ENCODE data around the gene E2F4. TPM values are rescaled to one million over a fixed set of nuclear protein-coding genes. Genes with fewer than 3 reads are reported as not detected.

Gene E2F4
- total RNA-seq, 1 experiment from 2014 or later, result 74.5 TPM

DNA sequence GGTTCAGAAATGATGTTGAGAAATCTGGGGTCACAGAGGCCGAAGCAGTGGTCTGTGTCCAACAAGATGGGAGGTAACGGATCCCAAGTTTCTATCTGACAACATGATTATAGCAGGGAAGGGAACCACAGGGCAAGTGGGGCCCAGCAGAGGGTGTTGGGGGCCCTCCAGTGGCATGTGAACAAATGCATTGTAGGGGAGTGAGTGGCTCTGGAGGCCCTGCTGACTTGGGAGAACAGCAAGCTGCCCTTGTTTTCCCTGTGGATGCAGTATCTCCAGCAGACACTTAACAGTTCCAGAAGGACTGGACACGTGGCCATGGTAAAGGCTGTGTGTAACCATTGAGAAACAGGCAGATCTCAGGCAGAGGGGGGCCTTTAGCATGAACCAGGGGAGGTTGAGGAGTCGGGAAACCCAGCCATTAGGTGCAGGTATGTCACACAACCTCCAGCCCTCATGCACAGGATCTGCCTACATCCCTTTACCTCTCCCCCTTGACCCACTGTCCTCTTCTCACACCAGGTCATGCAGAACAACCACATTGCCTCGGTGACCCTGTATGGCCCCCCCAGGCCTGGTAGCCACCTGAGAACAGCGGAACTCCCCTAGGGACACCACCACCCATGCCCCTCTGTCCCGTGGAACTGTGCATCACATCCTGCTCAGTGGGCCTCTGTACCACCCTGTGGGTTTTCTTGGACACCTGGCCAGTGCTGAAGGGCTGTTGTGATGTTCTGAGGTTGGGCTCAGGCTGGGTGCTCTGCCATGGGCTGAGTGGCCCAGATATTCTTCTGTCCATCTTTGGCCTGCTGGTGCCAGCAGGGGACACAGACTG lies 45.2 kb upstream of the E2F4 start:
- peaks cover 5% of the 10 kb centered on the region for H3K4me1 ChIP-seq (ENCODE audit: control insufficient read depth, insufficient read depth, low read length)
- in situ Hi-C loops (cut with HindIII; ENCODE audit: low pct_unique_long_range_greater_than_20kb, low sequenced_read_pairs) (no loop called here), intact Hi-C loops (cut with micrococcal nuclease; ENCODE audit: unreplicated experiment) (no loop called here)
- no peaks in the 10 kb centered on the region for H3K9me3 ChIP-seq (ENCODE audit: control insufficient read depth, insufficient read depth, low read depth, low read length)
- TF ChIP-seq TCF7L2 (IDR thresholded peaks at IDR 0.05; ENCODE audit: low read depth, low read length), result no peak
- TF ChIP-seq, protein P1, sequence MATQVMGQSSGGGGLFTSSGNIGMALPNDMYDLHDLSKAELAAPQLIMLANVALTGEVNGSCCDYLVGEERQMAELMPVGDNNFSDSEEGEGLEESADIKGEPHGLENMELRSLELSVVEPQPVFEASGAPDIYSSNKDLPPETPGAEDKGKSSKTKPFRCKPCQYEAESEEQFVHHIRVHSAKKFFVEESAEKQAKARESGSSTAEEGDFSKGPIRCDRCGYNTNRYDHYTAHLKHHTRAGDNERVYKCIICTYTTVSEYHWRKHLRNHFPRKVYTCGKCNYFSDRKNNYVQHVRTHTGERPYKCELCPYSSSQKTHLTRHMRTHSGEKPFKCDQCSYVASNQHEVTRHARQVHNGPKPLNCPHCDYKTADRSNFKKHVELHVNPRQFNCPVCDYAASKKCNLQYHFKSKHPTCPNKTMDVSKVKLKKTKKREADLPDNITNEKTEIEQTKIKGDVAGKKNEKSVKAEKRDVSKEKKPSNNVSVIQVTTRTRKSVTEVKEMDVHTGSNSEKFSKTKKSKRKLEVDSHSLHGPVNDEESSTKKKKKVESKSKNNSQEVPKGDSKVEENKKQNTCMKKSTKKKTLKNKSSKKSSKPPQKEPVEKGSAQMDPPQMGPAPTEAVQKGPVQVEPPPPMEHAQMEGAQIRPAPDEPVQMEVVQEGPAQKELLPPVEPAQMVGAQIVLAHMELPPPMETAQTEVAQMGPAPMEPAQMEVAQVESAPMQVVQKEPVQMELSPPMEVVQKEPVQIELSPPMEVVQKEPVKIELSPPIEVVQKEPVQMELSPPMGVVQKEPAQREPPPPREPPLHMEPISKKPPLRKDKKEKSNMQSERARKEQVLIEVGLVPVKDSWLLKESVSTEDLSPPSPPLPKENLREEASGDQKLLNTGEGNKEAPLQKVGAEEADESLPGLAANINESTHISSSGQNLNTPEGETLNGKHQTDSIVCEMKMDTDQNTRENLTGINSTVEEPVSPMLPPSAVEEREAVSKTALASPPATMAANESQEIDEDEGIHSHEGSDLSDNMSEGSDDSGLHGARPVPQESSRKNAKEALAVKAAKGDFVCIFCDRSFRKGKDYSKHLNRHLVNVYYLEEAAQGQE (IDR thresholded peaks at IDR 0.05; ENCODE audit: insufficient read depth in 1 of 2, low read depth in 2 of 2, low read length in 1 of 2), result no peak
- TF ChIP-seq SIN3A (IDR thresholded peaks at IDR 0.05; ENCODE audit: borderline replicate concordance, insufficient read depth, low read depth, low read length), result no peak
- TF ChIP-seq POLR2AphosphoS5 (IDR thresholded peaks at IDR 0.05; ENCODE audit: low read depth, low read length), result no peak
- TF ChIP-seq, protein P2, sequence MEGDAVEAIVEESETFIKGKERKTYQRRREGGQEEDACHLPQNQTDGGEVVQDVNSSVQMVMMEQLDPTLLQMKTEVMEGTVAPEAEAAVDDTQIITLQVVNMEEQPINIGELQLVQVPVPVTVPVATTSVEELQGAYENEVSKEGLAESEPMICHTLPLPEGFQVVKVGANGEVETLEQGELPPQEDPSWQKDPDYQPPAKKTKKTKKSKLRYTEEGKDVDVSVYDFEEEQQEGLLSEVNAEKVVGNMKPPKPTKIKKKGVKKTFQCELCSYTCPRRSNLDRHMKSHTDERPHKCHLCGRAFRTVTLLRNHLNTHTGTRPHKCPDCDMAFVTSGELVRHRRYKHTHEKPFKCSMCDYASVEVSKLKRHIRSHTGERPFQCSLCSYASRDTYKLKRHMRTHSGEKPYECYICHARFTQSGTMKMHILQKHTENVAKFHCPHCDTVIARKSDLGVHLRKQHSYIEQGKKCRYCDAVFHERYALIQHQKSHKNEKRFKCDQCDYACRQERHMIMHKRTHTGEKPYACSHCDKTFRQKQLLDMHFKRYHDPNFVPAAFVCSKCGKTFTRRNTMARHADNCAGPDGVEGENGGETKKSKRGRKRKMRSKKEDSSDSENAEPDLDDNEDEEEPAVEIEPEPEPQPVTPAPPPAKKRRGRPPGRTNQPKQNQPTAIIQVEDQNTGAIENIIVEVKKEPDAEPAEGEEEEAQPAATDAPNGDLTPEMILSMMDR (IDR thresholded peaks at IDR 0.05), result no peak; the same call in 1 of the 2 replicates
- DNase-seq (ENCODE audit: low read depth, low spot score) (no peak), ATAC-seq (no peak)
- peaks cover 5% of the 10 kb centered on the region; the same call in 1 of the 2 replicates for H3K36me3 ChIP-seq (ENCODE audit: control insufficient read depth, insufficient read depth, low read length)
- ChIA-PET CTCF (no interaction called here), POLR2A (no interaction called here)
- no peaks in the 10 kb centered on the region for H3K27me3 ChIP-seq (ENCODE audit: control insufficient read depth, insufficient read depth, low read length)
- H3K4me3 ChIP-seq (ENCODE audit: low read depth in 2 of 2, low read length in 2 of 2), result no peak overlapping the region
- no TSS peak for BruUV-seq (replicated peaks)
- H3K27ac ChIP-seq (ENCODE audit: low read length), result no peak overlapping the region

DNA sequence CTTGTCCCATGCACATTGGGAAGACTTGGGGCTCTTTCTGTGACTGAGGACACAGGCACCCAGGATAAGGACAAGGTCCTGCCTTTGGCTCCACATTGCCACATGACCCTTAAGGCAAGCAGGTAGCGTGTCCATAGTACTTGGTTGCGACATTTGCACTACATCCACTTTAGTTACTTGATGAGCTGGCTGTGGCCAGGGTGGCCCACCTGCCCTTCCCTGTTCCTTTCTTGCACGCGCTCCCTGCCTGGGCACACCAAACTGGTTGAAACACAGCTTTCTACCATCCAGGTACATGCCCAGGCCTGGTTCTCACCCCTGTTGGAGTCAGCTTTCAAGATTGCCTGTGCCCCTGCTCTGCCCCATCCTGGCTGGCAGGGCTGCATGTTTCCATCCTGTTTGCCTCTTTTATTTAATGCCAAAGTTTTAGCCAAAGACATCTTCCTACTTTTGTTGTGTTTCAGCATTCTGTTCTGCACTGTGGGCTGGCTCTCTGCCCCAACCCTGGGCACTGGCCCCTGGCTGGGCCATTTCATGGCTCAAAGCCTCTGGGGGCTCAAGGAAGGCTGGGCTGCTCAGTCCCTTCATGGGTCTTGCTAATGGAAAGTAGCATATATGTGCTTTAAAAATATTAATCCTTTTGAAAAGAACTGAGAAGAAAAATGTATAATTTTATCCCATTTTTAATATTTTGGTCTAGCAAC lies 44.4 kb upstream of the E2F4 start:
- POLR2A ChIA-PET, result no interaction called here
- BruUV-seq (replicated peaks), result TSS peak; percentile 63
- DNase-seq (ENCODE audit: low read depth, low spot score) (no peak), ATAC-seq (no peak)
- intact Hi-C loops (cut with micrococcal nuclease; ENCODE audit: unreplicated experiment) (no loop called here), in situ Hi-C loops (cut with HindIII; ENCODE audit: low pct_unique_long_range_greater_than_20kb, low sequenced_read_pairs) (no loop called here)
- no peaks in the 10 kb centered on the region for H3K27me3 ChIP-seq (ENCODE audit: control insufficient read depth, insufficient read depth, low read length)
- no peak overlapping the region for H3K27ac ChIP-seq (ENCODE audit: low read length)
- H3K36me3 ChIP-seq (ENCODE audit: control insufficient read depth, insufficient read depth, low read length), result peaks cover 5% of the 10 kb centered on the region; the same call in 1 of the 2 replicates
- CTCF ChIA-PET, result no interaction called here
- TF ChIP-seq, protein P1 (IDR thresholded peaks at IDR 0.05; ENCODE audit: insufficient read depth in 1 of 2, low read depth in 2 of 2, low read length in 1 of 2), result no peak
- no peak for TF ChIP-seq SIN3A (IDR thresholded peaks at IDR 0.05; ENCODE audit: borderline replicate concordance, insufficient read depth, low read depth, low read length)
- no peak for TF ChIP-seq POLR2AphosphoS5 (IDR thresholded peaks at IDR 0.05; ENCODE audit: low read depth, low read length)
- no peak for TF ChIP-seq TCF7L2 (IDR thresholded peaks at IDR 0.05; ENCODE audit: low read depth, low read length)
- TF ChIP-seq, protein P2 (IDR thresholded peaks at IDR 0.05), result no peak
- H3K4me3 ChIP-seq (ENCODE audit: low read depth in 2 of 2, low read length in 2 of 2), result no peak overlapping the region
- peaks cover 5% of the 10 kb centered on the region for H3K4me1 ChIP-seq (ENCODE audit: control insufficient read depth, insufficient read depth, low read length)
- no peaks in the 10 kb centered on the region for H3K9me3 ChIP-seq (ENCODE audit: control insufficient read depth, insufficient read depth, low read depth, low read length)

Data from Panc1 (cell line).